AG04449 (cell line): ENCODE measurements around the gene ZDHHC20.

Experiments used
- CTCF ChIA-PET: fragments of 350-600 bp; formaldehyde crosslinking; extraction: SDS; loops from one replicate; lab custom pipeline; 2021; ENCODE audit warnings: antibody characterized with exemption; lab: Yijun Ruan, JAX
- POLR2A ChIA-PET: fragments of 400-600, 350-600 bp; formaldehyde crosslinking; extraction: SDS; loops from one replicate; lab custom pipeline; 2020; ENCODE audit warnings: antibody characterized with exemption, inconsistent platforms; lab: Yijun Ruan, JAX
- DNase-seq: peaks from one replicate; pipeline ENCODE4 v3.0.0-alpha.2; 2010; ENCODE audit warnings: low read depth, low spot score
- H3K4me3 ChIP-seq: 2 replicates; pipeline ENCODE4 v1.5.1; 2011; ENCODE audit warnings: low read depth, mild to moderate bottlenecking, control low read depth, low read length
- CTCF ChIP-seq: IDR thresholded peaks from one replicate; pipeline ENCODE4 v1.5.1; 2011; ENCODE audit warnings: mild to moderate bottlenecking, moderate library complexity, low read length, control low read depth, inconsistent platforms; ENCODE audit not compliant: insufficient read depth; ENCODE audit errors: missing control alignments

ZDHHC20 gene

GRCh38 chr13:21364357-21364756 lies 94.7 kb downstream of the ZDHHC20 start:
- CTCF ChIA-PET = no interaction called here
- no peak for TF ChIP-seq CTCF
- no peak overlapping the region for H3K4me3 ChIP-seq
- no peak for DNase-seq
- POLR2A ChIA-PET = no interaction called here

GRCh38 chr13:21362741-21363140 lies 96.4 kb downstream of the ZDHHC20 start:
- CTCF ChIA-PET = no interaction called here
- TF ChIP-seq CTCF = no peak
- no peak overlapping the region for H3K4me3 ChIP-seq
- POLR2A ChIA-PET = no interaction called here
- DNase-seq = no peak

GRCh38 chr13:21361706-21362105 lies 97.4 kb downstream of the ZDHHC20 start:
- ChIA-PET CTCF (no interaction called here), POLR2A (no interaction called here)
- TF ChIP-seq CTCF = no peak
- H3K4me3 ChIP-seq = no peak overlapping the region
- DNase-seq = no peak

GRCh38 chr13:21361123-21361522 lies 98.0 kb downstream of the ZDHHC20 start:
- CTCF ChIA-PET = interaction anchor here (0.9 kb wide), 1 partner anchor 116 kb away, joined by 3 read pairs; no protein-coding TSS in a partner anchor
- H3K4me3 ChIP-seq = no peak overlapping the region
- POLR2A ChIA-PET = no interaction called here
- DNase-seq = no peak
- TF ChIP-seq CTCF = no peak

GRCh38 chr13:21360463-21360862 lies 98.6 kb downstream of the ZDHHC20 start:
- ChIA-PET POLR2A (no interaction called here), CTCF (interaction anchor here (0.9 kb wide), 1 partner anchor 117 kb away, joined by 3 read pairs; no protein-coding TSS in a partner anchor)
- no peak for TF ChIP-seq CTCF
- DNase-seq = no peak
- no peak overlapping the region for H3K4me3 ChIP-seq

GRCh38 chr13:21359855-21360254 lies 99.2 kb downstream of the ZDHHC20 start:
- no peak for TF ChIP-seq CTCF
- CTCF ChIA-PET = no interaction called here
- H3K4me3 ChIP-seq = no peak overlapping the region
- DNase-seq = no peak
- POLR2A ChIA-PET = no interaction called here
